ENCODE data around the gene ADM.

Gene ADM

DNA sequence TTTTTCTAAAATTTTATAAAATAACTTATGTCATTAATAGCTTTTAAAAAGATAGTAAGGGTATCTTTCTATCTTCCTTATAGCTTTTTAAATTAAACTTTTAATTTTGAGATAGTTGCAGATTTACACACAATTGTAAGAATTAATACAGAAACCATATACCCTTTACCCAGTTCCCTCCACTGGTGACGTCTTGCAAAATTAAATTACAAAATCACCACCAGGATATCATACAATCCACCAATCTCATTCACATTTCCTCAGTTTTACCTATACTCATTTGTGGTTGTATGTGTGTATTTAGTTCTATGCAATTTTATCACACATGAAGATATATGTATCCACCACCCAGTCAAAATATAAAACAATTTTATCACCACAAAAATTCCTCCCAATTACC lies 20.9 kb upstream of the ADM start:
- H3K4me3 ChIP-seq (replicated peaks; ENCODE audit: low read depth, low read length): no peak overlapping the region
- DNase-seq (ENCODE audit: low read depth): no peak
- TF ChIP-seq, protein P1, sequence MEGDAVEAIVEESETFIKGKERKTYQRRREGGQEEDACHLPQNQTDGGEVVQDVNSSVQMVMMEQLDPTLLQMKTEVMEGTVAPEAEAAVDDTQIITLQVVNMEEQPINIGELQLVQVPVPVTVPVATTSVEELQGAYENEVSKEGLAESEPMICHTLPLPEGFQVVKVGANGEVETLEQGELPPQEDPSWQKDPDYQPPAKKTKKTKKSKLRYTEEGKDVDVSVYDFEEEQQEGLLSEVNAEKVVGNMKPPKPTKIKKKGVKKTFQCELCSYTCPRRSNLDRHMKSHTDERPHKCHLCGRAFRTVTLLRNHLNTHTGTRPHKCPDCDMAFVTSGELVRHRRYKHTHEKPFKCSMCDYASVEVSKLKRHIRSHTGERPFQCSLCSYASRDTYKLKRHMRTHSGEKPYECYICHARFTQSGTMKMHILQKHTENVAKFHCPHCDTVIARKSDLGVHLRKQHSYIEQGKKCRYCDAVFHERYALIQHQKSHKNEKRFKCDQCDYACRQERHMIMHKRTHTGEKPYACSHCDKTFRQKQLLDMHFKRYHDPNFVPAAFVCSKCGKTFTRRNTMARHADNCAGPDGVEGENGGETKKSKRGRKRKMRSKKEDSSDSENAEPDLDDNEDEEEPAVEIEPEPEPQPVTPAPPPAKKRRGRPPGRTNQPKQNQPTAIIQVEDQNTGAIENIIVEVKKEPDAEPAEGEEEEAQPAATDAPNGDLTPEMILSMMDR (IDR thresholded peaks at IDR 0.05; ENCODE audit: low read length, missing control alignments): no peak

DNA sequence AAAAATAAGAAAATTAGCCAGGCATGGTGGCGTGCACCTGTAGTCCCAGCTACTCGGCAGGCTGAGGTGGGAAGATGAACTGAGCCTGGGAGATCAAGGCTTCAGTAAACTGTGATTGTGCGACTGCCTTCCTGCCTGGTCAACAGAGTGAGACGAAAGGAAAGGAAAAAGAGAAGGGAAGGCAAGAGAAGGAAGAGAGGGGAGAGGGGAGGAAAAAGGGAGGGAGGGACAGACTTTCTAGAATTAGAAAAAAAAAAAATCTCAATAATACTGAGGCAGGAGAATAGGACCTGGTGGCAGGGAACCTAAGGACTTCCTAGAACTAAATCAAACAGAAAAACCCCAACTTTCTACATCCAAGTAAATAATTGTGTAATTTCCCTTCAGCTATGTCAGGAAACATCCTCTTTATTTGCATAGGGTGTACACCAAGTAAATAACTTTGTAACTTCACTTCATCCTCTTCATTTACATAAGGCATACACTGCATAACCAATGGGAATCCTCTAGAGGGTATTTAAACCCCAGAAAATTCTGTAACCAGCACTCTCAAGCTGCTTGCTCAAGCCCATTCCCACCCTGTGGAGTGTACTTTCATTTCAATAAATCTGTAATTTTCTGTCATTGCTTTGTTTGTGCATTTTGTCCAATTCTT lies 19.6 kb upstream of the ADM start:
- peak; percentile 58 for DNase-seq (ENCODE audit: low read depth)
- no peak overlapping the region for H3K4me3 ChIP-seq (replicated peaks; ENCODE audit: low read depth, low read length)
- TF ChIP-seq, protein P1 (IDR thresholded peaks at IDR 0.05; ENCODE audit: low read length, missing control alignments): no peak

DNA sequence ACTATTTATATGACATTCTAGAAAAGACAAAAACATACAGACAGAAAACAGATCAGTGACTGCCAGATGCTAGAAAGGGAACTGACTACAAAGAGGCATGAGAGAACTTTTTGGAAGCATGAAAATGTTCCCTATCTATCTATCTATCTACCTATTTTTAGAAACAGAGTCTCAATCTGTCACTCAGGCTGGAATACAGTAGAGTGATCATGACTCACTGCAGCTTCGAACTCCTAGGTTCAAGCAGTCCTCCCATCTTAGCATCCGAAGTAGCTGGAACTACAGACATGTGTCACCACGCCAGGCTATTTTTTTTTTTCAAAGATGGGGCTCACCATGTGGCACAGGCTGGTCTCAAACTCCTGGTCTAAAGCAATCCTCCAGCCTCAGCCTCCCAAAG lies 17.7 kb upstream of the ADM start:
- TF ChIP-seq, protein P1 (IDR thresholded peaks at IDR 0.05; ENCODE audit: low read length, missing control alignments): no peak
- no peak overlapping the region for H3K4me3 ChIP-seq (replicated peaks; ENCODE audit: low read depth, low read length)
- no peak for DNase-seq (ENCODE audit: low read depth)

DNA sequence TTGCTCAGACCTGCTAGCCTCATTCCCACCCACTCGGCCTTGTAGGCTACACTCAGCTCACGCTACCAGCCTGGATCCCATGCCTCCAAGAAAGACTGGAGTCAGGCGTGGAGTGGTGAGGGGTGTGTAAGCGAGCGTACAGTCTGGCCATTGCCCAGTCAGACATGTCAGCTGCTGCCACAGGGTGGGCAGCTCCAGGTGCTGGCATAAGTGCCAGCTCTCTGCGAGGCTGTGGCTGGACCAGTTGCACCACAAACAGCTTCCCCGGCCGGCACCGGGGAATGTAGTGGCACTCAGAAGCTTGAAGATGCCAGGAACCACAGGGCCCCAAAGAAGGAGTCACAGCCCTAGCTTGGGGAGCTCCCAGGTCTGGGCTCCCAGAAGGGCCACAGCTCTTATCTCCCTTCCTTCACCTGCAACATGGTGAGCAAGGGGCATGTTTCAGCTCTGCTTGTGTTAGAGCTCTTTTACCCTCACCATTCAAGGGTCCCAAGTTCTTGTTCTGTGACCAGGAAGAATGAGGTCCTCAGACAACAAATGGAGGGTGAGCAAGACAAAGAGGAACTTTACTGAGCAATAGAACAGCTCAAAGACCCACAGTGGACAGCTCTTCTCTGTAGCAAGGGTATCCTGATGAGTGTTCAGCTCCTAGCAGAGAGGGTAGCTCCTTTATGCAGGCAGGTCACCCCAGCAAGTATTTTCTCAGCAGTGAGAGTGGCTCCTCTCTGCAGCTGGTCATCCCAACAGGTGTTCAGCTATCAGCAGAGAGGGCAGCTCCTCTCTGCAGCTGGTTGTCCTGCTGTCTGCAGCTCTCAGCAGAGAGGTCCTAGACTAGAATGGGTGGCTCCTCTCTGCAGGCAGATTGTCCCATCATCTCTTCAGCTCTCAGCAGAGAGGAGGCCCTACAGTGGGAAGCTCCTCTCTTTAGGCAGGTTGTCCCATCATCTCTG lies 16.8 kb upstream of the ADM start:
- TF ChIP-seq, protein P1 (IDR thresholded peaks at IDR 0.05; ENCODE audit: low read length, missing control alignments): no peak
- H3K4me3 ChIP-seq (replicated peaks; ENCODE audit: low read depth, low read length): no peak overlapping the region
- DNase-seq (ENCODE audit: low read depth): no peak

DNA sequence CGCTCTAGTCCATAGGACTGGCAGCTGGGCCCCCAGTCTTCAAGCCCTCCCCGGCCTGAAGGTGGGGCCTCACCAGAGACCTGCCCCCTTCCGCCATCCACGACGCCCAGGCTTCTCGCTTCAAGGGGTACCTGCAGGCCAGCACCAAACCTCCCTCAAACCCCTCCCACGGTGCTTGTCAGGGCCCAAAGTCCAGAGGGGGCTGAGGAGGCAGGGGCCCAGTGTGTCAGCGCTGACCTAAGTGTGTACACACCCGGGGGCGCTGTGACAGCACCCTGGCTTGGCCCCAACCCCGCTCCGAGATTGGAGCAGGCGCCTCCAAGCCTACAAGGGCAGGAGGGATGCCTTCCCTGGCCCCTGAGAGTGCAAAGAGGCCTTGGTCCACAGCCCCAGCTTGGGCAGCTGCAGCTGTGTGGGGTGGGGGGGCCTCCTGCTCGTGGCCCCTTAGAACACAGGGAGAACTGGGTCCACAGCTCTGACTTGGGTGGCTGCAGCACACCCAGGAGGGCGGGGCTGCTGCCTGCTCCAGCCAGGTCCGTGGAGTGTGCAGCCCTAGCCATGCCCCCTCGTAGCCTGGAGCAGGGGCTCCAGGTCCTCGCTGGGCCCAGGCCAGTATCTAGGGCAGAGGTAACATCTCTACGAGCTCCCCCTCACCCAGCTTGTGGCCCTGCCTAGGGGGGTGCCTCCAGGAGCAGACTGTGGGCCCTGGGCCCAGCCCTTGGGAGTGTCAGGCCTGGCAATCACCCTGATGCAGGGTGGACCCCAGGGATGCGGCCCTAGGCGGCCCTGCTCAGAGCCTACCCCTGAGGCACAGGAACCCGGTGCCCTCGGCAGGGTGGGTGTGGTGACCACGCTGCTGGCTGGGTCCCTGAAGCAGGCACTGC lies 15.8 kb upstream of the ADM start:
- DNase-seq (ENCODE audit: low read depth): no peak
- TF ChIP-seq, protein P1 (IDR thresholded peaks at IDR 0.05; ENCODE audit: low read length, missing control alignments): no peak
- no peak overlapping the region for H3K4me3 ChIP-seq (replicated peaks; ENCODE audit: low read depth, low read length)

DNA sequence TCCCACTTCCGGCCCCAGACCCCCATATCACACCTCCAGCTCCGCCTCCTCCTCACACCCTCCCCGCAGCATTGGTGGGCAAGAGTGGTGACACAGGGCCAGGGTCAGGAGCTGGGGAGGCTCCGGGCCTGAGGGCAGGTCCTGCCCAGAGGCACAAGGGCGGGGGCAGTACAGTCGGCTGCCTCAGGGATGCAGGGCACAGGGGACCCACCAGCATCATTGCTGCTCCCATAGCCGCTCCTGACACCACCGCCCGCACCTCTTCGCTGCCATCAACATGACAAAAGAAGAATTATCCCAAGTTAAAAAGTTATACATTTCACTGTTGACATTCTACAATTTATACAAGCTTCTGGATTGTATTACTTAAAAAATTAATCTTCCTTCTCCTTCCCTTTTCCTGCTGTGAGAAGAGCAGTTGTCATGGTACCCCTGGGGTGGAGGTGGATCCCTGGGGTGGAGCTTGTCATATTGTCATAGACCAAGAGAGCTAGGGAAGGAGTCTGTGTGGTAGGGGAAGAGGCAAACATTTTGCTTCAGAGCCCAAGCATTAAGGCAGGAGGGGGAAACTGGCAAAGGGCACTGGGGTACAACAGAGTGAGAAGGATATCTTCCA lies 15.0 kb upstream of the ADM start:
- no peak for DNase-seq (ENCODE audit: low read depth)
- H3K4me3 ChIP-seq (replicated peaks; ENCODE audit: low read depth, low read length): no peak overlapping the region
- TF ChIP-seq, protein P1 (IDR thresholded peaks at IDR 0.05; ENCODE audit: low read length, missing control alignments): no peak

Data from fibroblast of pulmonary artery (primary cell).